Keratinocyte (primary cell): ENCODE measurements around the gene GPR137B. TPM values are rescaled to one million over a fixed set of nuclear protein-coding genes. Genes with fewer than 3 reads are reported as not detected.

Experiments
- DNase-seq: peaks from one replicate; pipeline ENCODE4 v3.0.0-alpha.2; 2011; ENCODE audit warnings: low read depth, missing footprints, low spot score
- FAIRE-seq: peaks from 2 replicates; lab custom pipeline; 2011; peaks lifted over from hg19 to GRCh38; lab: Jason Lieb, UNC
- H2AFZ ChIP-seq: 2 replicates; pipeline ENCODE4 v1.6.0; 2012; ENCODE audit warnings: low read length, control low read depth, inconsistent platforms; ENCODE audit not compliant: control insufficient read depth
- H3K27ac ChIP-seq: 2 replicates; pipeline ENCODE4 v1.5.1; 2011; ENCODE audit warnings: low read length; ENCODE audit not compliant: control insufficient read depth, insufficient read depth
- H3K27me3 ChIP-seq: 3 replicates; pipeline ENCODE4 v1.6.0; 2011; ENCODE audit warnings: low read length; ENCODE audit not compliant: control insufficient read depth, insufficient read depth; ENCODE audit errors: extremely low read depth
- H3K36me3 ChIP-seq, 2 experiments: 2 replicates in 1 of 2; 3 replicates in 1 of 2; pipeline ENCODE4 v1.5.1; 2011; ENCODE audit warnings: low read length in 2 of 2, mild to moderate bottlenecking in 1 of 2; ENCODE audit not compliant: control insufficient read depth in 2 of 2, insufficient read depth in 2 of 2; ENCODE audit errors: extremely low read depth in 1 of 2
- H3K4me1 ChIP-seq: 3 replicates; pipeline ENCODE4 v1.5.1; 2011; ENCODE audit warnings: low read length; ENCODE audit not compliant: control insufficient read depth, insufficient read depth; ENCODE audit errors: extremely low read depth
- H3K4me2 ChIP-seq: 3 replicates; pipeline ENCODE4 v1.6.0; 2011; ENCODE audit warnings: low read depth, low read length; ENCODE audit not compliant: control insufficient read depth, insufficient read depth; ENCODE audit errors: extremely low read depth
- H3K4me3 ChIP-seq, 3 experiments: fragments of 200-600 bp in 1 of 3; sonication (generic) in 1 of 3; 2 replicates in 2 of 3; 3 replicates in 1 of 3; pipeline ENCODE4 v1.5.1; 2011 to 2016; ENCODE audit warnings: low read length in 3 of 3, mild to moderate bottlenecking in 3 of 3, control low read depth in 2 of 3, inconsistent platforms in 1 of 3, low read depth in 1 of 3, mixed read lengths in 1 of 3, mixed run types in 1 of 3, moderate library complexity in 1 of 3; ENCODE audit not compliant: control insufficient read depth in 2 of 3, insufficient read depth in 2 of 3; ENCODE audit errors: extremely low read depth in 1 of 3
- H3K79me2 ChIP-seq: 2 replicates; pipeline ENCODE4 v1.6.0; 2012; ENCODE audit warnings: low read length; ENCODE audit not compliant: control insufficient read depth, insufficient read depth
- H3K9ac ChIP-seq: 3 replicates; pipeline ENCODE4 v1.6.0; 2011; ENCODE audit warnings: low read length; ENCODE audit not compliant: control insufficient read depth, insufficient read depth; ENCODE audit errors: extremely low read depth
- H3K9me1 ChIP-seq: 3 replicates; pipeline ENCODE4 v1.6.0; 2011; ENCODE audit warnings: low read length; ENCODE audit not compliant: control insufficient read depth, insufficient read depth; ENCODE audit errors: extremely low read depth
- H3K9me3 ChIP-seq: 2 replicates; pipeline ENCODE4 v1.5.1; 2012; ENCODE audit warnings: low read depth, low read length; ENCODE audit not compliant: control insufficient read depth
- H4K20me1 ChIP-seq: 3 replicates; pipeline ENCODE4 v1.6.0; 2011; ENCODE audit warnings: low read length; ENCODE audit not compliant: control insufficient read depth, insufficient read depth; ENCODE audit errors: extremely low read depth
- EZH2 ChIP-seq: IDR thresholded peaks from one replicate; pipeline ENCODE4 v1.6.1; 2012; ENCODE audit warnings: inconsistent platforms, mild to moderate bottlenecking, low read length, moderate library complexity
- dilution Hi-C: fragments of 300-500 bp; cut with MboI; formaldehyde crosslinking; loops from one replicate; pipeline ENCODE4 v1.7.0; 2020; ENCODE audit warnings: low sequenced_read_pairs; ENCODE audit not compliant: extremely low pct_ligation_motif_present
- polyA plus RNA-seq, 5 experiments: library from polyadenylated mRNA; depleted of rRNA in 3 of 5; stranded (reverse) in 3 of 5; stranded (forward) in 1 of 5; unstranded in 1 of 5; fragments of >200 nt; gene quantifications; 1 replicate in 1 of 5; 2 replicates in 3 of 5; 3 replicates in 1 of 5; pipeline versions ENCODE4 v1.2.1 to v1.2.3, GENCODE V29; 2011 to 2012; ENCODE audit warnings: missing spikeins in 2 of 5, low read depth in 1 of 5, low replicate concordance in 1 of 5
- TF ChIP-seq, protein P1 (sequence below), 3 experiments: IDR thresholded peaks in 1 of 3; conservative IDR thresholded peaks in 1 of 3; optimal IDR thresholded peaks in 1 of 3; 2 replicates in 2 of 3; 3 replicates in 1 of 3; pipeline versions ENCODE3 to v1.5.1; 2011; ENCODE audit warnings: low read length in 3 of 3, mild to moderate bottlenecking in 3 of 3, moderate library complexity in 2 of 3, control low read depth in 1 of 3, inconsistent platforms in 1 of 3; ENCODE audit not compliant: insufficient read depth in 2 of 3; ENCODE audit errors: extremely low read depth in 1 of 3

The GPR137B gene
- polyA plus RNA-seq, 1 donor (not counting 4 experiments of a cell fraction or from before 2014, with no cell fraction given) = 7.1 TPM

DNA sequence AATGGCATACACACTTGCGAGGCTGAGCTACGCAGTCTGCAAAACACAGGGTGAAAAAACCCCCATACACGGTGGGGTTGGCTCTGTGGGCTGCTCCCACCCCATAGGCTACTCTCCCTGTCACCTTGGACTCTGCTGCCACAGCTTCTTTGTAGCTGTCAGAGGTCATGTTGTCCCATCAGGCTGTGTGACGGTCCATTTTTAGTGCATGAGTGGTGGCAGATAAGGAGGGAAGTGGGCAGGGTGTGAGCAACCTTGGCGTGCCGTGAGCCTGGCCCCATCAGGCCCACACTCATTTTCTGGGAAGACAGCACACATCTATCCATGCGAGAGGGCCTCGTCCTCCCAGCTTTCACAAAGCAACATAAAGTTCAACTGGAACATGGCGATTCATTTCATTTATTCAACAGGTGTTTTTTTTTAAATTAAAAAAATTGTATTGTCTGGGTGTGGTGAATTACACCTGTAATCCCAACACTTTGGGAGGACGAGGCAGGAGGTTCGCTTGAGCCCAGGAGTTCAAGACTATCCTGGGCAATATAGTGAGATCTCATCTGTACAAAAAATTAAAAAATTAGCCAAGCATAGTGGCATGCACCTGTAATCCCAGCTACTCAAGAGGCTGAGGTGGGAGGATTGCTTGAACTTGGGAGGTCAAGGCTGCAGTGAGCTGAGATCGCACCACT lies 9.5 kb downstream of the GPR137B start:
- Histone ChIP-seq H3K9me1 (no peaks in the 10 kb centered on the region), H2AFZ (no peak overlapping the region), H3K9ac (no peak overlapping the region), H4K20me1 (no peaks in the 10 kb centered on the region), H3K4me3 (no peak overlapping the region), H3K36me3 (no peaks in the 10 kb centered on the region), H3K27ac (no peak overlapping the region), H3K9me3 (no peaks in the 10 kb centered on the region), H3K79me2 (peaks cover 5% of the 10 kb centered on the region), H3K4me2 (no peak overlapping the region), H3K27me3 (no peaks in the 10 kb centered on the region), H3K4me1 (no peaks in the 10 kb centered on the region)
- dilution Hi-C loops = no loop called here
- no peak for TF ChIP-seq EZH2
- TF ChIP-seq, protein P1, sequence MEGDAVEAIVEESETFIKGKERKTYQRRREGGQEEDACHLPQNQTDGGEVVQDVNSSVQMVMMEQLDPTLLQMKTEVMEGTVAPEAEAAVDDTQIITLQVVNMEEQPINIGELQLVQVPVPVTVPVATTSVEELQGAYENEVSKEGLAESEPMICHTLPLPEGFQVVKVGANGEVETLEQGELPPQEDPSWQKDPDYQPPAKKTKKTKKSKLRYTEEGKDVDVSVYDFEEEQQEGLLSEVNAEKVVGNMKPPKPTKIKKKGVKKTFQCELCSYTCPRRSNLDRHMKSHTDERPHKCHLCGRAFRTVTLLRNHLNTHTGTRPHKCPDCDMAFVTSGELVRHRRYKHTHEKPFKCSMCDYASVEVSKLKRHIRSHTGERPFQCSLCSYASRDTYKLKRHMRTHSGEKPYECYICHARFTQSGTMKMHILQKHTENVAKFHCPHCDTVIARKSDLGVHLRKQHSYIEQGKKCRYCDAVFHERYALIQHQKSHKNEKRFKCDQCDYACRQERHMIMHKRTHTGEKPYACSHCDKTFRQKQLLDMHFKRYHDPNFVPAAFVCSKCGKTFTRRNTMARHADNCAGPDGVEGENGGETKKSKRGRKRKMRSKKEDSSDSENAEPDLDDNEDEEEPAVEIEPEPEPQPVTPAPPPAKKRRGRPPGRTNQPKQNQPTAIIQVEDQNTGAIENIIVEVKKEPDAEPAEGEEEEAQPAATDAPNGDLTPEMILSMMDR (optimal IDR thresholded peaks at IDR 0.05 in 1 of 3, IDR thresholded peaks at IDR 0.05 in 1 of 3, conservative IDR thresholded peaks at IDR 0.05 in 1 of 3; ENCODE audit: extremely low read depth in 1 of 3, insufficient read depth in 2 of 3, low read length in 3 of 3) = no peak
- DNase-seq (no peak), FAIRE-seq (no peak)

DNA sequence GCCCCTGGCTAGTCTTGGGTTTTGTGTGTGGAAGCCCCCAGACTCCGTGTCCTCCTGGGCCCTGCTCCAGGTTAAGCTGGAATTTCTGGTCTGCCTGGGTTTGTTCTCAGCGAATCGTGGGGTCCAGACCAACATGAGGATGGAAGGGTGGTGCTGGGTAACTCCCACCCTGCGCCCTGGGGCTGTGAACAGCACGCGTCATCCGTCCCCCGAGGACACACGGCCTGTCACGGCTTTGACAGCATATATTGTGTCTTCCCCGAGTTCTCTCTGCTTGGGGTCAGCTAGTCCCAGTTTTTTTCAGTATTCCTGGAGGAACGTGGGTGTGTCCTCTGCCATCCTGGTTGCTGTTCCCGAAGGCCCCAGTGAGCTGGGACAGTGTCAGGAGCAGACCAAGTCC lies 11.8 kb downstream of the GPR137B start:
- Histone ChIP-seq H3K4me2 (no peak overlapping the region), H3K4me3 (no peak overlapping the region), H3K79me2 (peaks cover 5% of the 10 kb centered on the region), H3K4me1 (no peaks in the 10 kb centered on the region), H4K20me1 (no peaks in the 10 kb centered on the region), H3K27ac (no peak overlapping the region), H3K9me1 (no peaks in the 10 kb centered on the region), H3K9ac (no peak overlapping the region), H2AFZ (no peak overlapping the region), H3K36me3 (no peaks in the 10 kb centered on the region), H3K9me3 (no peaks in the 10 kb centered on the region), H3K27me3 (no peaks in the 10 kb centered on the region)
- FAIRE-seq (no peak), DNase-seq (no peak)
- TF ChIP-seq EZH2 = no peak
- TF ChIP-seq, protein P1 (optimal IDR thresholded peaks at IDR 0.05 in 1 of 3, IDR thresholded peaks at IDR 0.05 in 1 of 3, conservative IDR thresholded peaks at IDR 0.05 in 1 of 3; ENCODE audit: extremely low read depth in 1 of 3, insufficient read depth in 2 of 3, low read length in 3 of 3) = no peak
- dilution Hi-C loops = no loop called here
